GM18873 (cell line): Measurements from ENCODE around the gene PC.

Source experiments
- ATAC-seq: cut with Tn5 transposase; IDR thresholded peaks from one replicate; pipeline ENCODE4 v1.9.1; 2021; ENCODE audit warnings: mild to moderate bottlenecking, moderate library complexity, moderate number of reproducible peaks; ENCODE audit not compliant: unreplicated experiment, low FRiP score

PC gene

DNA sequence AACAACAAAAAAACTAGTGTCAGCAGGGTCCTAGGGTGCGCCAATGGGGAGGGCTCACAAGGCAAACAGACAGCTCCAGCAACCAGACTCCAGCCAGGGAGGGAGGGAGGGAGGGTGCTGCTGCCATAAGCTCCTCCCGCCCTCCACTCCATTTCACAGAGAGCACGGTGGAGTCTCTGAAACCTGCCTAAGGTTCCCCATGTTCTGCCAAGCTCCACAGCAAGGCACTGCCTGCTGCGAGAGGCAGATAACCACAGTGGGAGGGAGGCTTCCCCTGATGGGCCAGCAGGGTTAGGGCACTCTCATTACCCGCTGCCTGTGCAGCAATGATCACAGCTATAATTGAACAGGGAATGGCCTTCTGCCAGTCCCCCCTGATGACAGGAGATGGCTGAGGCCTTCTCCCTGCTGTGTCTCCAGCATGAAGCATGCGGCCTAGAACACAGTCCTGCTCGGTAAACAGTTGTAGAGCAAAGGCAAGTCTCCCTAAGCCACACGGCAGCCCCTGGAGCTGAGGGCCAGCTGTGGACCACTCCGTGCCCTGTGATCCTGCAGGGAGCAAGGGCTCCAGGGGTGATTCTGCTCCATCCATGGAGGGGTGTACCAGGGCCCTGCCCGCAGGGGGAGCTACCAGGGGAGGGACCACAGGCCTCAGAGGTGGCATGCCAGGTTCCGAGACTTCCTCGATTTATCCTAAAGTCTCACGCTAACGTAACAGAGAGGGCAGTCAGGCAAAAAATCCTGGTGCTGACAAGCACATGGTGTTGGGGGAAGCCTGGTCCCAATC is 42.9 kb downstream of the PC start:
- ATAC-seq = no peak

DNA sequence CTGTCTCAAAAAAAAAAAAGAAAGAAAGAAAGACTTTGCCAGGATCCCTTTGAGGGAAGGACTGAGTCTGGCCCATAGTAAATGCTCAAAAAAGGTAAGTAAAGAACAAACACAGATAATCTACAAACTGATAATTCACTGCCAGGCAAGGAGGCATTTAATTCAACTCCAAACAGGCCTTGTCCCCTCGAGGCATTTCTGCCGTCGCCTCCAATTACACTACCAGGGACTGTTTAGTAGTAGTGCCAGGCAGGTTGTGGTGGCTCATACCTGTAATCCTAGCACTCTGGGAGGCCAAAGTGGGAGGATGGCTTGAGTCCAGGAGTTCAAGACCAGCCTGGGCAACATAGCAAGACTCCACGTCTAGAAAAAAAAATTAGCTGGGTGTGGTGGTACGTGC is 43.7 kb downstream of the PC start:
- no peak for ATAC-seq

DNA sequence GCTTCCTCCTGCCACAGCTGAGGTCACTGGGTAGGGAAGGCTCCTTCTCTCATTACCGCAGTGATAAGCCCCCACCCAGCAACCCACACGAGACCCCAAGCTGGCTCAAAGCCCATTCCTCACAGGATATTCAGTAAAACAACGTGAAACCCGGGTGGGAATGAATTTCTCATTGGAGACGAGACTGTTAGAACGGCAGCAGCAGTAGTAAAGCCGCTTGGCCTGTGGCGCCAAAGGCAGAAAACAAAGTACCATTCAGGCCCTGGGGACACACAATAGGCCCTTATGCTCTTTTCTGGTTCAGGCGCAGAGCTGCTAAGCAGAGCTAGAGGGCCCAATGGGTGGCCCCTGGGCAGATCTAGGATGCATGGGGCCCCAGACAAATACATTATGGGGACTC is 45.3 kb downstream of the PC start:
- no peak for ATAC-seq

DNA sequence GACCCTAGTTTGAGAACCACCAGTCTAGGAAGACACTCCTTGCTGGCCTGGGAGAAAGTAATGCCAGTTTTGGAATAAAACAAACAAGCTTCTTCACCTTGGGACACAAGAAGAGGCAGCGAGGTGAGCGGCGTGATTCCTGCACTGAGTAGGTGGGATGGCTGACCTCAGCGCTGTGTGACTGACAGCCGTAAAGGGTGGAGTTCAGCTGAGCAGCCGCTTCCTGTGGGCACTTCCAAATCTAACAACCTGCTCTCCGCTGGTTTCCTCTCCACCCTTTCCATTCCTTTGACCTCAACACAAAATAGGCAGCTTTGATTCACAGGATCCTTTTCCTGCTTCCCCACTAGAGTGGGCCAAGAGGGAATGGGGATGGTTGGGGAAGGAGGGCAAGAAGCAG is 45.8 kb downstream of the PC start:
- ATAC-seq = no peak

DNA sequence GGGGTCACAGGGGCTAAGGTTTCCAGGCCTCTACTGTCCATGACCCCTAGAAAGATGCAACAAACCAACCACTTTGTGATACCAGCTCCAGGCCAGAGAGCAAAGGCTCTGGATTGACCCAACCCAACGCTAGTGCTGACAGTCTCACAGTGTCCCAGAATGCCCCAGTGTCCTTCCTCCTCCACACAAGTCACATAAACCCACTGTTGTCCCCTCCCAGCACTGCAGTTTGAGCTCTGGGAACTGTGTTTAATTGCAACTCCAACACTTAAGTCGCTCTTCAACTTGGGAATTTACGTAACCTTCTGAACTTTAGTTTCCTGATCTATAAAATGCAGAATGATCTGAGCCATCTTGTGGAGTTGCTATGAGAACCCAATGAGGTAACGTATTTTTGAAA is 47.5 kb downstream of the PC start:
- no peak for ATAC-seq

DNA sequence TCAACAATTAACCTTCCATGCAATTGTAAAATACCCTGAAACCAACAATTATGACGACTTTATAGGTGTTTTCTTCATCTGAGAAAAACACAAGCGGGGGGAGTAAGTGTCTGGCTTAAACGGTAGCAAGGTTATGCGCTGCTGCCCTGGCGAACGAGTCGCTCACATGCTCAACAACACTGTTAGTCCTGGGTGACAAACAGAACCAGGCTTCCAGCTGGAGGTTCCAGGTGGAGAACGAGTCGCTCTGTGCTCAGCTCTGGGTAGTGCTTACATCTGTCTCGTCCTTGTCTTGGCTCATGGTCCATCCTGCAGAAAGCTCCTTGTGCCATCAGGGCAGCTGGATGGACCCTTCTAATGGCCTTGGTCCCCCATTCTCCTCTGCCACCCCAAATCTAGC is 48.2 kb downstream of the PC start:
- ATAC-seq = no peak

DNA sequence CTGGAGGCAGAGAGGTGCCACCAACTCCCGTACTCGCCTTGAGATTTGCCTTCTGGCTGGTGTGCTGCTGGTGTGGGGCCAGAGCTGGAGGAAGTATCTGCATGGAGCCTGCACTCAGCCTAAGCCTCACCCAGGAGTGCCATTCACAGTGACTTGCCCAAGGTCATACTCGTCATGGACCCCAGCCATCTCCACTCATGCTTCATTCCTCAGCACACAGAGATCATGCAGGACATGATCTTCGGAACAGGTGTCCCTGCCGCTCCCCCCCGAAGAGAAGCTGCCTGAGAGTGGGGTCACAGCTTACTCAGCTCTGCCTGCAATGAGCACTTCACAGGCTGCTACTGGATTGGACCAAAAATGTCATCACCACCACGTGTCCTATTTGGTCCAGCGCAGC is 49.0 kb downstream of the PC start:
- no peak for ATAC-seq

DNA sequence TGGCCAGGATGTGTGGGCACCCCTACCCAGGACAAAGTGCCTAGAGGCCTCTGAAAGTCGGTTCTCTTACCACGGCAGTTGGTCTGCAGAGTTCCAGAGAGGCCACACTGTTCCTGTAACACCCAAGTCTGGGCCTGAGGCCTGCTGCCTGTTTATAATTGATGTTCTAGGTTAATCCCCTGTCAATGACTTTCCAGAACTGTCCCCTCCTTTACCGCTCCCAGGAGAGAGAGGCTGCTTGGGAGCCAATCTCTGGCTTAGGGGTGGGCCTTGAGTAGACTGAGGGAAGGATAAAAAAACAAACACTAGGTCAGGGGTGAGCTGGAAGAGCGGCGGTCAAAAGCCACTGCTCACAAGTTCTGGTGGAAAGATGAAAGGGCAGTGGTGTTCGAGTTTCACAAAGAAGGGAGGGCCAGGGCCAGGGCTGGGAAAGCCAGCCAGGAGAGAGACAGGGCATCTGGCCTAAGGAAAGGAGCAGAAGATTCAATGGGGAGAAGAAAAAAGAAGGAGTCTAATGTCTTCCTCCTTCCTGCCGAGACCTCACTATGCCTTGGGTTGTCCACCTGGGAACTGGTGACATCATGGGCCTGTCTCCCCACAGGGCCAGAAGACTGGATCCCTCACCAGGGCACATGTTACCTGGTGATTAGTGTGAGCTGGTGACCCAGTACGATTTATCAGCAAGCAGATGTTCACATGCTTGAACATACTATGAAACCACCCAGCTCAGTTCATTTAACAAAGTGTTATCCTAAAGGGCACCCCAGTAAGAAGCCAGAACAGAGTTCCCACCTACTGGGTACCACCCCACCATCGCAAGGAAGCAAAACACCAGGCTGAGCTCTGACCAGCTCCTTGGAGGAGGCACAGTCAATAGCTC is 50.2 kb downstream of the PC start:
- no peak for ATAC-seq

DNA sequence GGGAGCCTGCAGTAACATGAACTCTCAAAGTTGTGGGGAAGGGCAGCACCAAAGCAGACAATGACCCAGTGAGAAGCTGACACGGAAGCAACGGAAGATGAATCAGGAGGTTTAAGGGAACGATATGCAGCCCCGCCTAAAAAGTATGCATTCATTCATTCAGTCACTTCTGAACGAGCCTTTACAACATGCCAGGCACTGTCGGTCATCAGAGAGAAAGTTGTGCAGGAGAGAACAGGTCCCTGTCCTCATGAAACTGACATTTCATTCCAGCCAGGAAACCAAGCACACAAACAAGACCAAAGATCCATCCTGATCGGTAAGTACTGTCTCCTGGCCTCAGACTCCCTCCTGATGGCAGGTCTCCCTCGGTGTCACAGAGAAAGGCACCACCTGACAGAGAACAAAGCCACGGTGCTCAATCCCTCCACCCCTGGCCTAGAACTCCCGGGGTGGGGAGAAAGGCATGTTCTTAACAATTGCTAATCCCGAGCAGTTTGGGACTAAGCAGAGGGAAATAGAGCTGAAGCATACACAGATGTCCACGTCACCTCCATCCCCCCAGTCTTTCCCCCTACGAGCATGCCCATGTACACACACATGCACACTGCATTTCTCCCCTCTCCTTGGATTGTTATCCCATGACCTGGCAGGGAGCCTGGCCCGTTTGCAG is 52.0 kb downstream of the PC start:
- ATAC-seq = no peak

DNA sequence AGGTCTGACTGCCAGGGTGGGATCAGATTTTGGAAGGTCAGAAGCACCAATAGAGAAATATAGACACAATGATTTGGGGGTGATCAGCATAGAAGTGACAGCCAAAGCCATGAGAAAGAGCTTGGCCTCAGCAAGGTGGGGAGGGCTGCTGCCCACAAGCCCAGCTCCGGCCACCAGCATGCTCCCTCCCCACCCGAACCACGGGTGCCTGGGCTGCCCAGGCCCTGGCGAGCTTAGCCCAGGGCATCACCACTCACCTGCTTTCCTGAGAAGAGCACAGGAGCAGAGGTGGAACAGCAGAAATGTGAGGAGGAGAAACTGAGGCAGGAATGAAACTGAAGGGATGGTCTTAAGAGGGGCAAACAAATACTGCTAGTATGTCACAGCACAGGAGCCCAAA is 52.6 kb downstream of the PC start:
- ATAC-seq = no peak

DNA sequence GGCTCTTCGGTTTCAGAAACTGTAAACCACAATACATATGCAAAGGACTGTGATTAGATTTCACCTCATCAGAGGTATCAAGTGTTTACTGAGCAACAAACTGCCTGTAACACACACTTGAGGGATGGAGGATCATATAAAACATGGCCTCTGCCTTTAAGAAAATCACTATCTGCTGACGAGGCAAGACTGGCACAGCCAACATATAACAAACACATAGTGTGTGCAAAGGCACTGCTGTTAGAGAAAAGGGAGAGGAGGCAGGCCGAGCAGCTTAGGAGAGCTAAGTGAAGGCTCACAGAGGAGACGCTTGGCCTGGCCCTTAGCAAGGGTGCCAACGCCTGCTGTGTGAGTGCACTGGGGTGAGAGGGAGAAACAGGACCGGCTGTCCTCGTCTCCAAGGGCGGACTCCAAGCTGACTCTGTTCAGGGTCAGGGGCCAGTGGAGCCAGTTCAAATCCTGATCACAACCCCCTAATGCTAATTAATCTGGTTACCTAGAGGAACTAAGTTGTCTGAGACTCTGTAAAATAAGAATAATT is 53.1 kb downstream of the PC start:
- ATAC-seq = no peak

DNA sequence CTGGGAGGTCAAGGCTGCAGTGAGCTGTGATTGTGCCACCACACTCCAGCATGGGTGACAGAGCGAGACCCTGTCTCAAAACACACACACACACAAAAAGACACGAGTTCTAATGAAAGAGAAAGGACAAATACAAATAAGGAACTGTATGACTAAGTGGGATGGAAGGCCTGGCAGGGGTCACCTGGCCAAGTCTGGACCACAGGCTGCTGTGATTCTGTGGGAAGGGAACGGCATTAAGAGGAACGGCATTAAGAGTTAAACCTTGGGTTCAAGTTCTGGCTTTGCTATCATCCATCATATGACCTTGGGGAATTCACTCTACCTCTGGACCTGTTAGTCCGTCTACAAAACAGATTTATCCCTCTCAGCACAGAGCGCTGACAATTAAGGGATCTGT is 53.6 kb downstream of the PC start:
- ATAC-seq = no peak

DNA sequence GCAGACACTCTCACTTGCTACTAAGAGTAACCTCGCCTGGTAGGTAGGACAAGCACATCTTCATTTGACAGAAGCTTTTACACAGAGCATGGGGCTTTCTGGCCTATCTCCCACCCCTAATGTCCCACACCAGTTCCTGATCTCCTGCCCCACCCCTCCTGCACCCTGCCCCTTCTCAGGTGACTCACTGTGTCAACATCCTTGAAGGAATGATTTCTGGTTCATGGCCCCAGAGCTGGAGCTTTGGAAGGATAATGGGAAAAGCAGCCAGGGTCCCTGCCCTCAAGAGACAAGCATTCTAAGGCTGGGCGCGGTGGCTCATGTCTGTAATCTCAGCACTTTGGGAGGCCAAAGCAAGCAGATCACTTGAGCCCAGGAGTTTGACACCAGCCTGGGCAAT is 54.1 kb downstream of the PC start:
- ATAC-seq = no peak

DNA sequence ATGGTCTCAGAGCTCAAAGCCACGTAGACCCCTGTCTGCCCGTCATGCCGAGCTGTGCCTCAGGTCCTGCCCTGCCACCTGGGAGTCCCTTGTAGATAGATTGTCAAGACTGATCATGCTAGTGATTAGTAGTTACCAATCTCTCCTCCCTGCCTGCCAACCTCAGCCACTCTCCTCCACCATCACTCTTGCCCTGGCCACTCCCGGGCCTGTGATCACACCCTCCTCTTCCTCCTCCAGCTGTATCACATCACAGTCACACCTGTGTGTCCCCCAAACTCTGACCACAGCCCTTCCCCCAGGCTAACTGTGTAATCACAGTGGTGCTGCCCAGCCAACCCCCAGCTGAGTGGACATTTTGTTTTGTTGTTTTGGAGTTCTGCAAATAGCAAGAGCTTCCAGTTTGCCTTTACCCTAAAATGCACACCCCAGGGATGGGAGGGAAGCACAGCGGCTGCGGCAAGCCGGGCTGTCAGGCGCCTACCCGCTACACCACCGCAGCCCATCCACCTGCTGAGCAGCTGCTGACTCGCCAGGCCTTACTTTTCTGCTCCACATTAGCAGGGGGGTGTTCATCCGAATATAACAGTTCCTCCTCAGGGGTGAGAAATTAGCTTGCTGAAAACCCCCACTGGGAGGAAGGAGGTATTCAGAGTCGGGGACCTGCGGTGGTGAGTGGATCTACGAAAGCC is 55.6 kb downstream of the PC start:
- no peak for ATAC-seq

DNA sequence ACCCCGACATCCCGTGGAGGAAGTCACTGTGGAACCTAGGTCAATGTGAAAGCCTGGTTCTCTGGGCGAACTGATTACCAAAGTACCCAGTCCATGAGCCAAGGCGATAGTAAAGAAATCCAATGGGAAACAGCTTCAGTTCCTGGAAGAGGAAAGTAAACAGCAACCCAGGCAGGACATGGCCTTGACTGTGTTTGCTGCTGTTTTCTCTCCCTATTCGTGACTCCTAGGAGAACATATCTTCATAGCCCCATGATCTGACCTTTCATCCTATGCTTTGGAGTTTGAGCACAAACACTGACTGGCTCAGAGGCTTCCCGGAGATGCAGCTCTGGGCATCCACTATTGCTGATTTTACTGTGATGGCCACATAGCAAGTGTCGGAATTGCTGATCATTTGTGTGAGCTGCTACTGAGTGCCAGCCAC is 56.2 kb downstream of the PC start:
- ATAC-seq = no peak

DNA sequence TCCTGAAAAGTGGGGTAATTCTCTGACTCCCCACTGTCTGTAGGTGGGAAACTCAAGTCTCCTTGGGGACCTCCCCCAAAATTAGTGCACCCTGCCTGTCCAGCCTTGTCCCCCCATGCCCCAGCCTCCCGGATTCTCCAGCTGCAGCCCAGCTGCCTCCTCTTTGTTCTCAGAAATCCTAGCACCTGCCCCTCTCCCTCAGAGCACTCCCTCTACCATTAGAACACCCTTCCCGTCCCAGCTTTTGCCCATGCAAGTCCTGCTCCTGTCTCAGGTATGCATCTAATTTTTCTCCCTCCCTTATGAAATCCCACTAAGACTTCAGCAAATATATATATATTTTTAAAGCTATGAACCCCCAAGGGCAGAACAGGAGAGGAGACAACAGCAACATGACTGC is 64.0 kb downstream of the PC start:
- ATAC-seq = no peak

DNA sequence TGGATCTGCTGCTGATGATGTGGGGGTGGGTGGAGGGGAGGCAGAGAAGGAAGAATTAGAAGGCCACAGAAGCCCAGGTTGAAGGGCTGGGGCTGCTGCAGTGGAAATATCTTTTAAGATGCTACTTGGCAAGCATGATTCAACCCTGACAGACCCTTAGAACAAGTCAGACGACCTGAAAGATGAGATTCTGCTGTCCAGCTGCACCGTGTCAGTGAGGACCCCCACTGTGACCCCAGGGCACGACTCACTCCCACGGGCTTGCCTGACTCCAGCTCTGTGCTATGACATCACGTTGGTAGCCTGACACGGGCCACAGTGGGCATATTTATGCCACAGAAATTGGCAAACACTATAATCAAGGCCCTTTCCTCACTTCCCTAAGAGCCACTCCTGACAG is 65.3 kb downstream of the PC start:
- no peak for ATAC-seq

DNA sequence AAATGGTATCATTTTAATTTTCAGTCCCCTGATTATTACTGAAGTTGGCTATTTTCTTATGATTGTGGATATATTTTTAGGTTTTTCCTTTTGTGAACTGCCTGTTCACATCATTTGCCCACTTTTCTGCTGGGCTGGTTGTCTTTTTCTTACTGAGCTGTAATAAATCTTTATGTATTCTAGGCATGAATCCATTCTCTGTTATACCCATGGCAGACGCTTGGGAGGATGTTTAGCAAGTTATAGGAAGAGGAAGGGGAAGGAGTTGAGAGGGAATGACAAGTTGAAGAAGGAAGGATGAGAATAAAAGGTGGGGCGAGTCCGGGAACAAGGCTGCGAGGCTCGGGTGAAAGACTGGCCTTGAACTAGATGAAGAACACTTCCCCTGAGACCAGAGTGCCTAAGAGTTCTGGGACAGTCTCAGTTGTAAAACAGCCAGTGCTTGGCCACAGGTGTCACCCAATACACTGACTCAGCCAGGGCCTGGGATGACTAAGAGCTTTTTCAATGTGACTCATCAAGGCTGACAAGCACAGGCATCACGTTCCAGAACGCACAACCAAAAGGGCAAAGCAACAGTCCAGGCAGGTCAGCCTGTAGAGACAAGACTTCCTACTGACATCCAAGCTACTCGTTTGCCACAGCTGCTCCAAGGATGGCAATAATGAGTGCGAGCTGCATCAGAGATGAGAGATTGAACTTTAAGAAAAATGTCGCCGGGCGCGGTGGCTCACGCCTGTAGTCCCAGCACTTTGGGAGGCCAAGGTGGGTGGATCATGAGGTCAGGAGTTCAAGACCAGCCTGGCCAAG is 66.1 kb downstream of the PC start:
- peak; percentile 87 for ATAC-seq

DNA sequence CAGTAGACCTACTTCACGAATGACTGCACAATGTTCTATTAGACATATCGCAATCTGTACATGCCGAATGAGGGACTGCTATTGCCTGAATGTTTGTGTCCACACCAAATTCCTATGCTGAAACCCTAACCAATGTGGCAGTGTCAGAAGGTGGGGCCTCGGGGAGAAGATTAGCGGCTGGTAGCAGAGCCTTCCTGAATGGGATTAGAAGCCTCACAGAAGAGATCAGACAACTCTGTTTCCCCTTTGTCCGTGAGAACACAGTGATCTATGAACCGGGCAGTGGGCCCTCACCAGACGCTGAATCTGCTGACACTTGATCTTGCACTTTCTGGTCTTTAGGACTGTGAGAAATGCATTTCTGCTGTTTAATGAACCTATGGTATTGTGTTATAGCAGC is 68.2 kb downstream of the PC start:
- ATAC-seq = no peak

DNA sequence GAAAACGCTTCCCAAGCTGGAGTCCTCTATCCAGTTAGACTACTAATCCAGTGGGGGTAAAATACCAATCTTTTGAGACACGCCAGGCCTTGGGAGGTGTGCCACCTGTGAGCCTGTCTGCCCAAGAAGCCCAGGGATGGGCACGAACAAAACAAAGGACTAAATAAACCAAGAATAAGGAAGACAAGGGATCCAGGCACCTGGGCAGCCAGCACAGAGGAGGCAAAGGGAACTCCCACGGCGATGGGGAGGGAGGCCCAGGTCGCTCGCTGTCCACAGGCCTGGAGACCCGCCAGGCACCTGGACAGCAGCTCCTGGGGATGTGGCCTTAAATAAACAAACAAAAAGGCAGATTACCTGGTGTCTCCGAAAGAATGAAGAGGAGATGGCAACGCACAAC is 69.9 kb downstream of the PC start:
- ATAC-seq = no peak
